Thoracic aorta (tissue), 2 donors: ENCODE results near the gene CABLES2. TPM values are rescaled to one million over a fixed set of nuclear protein-coding genes. Genes with fewer than 3 reads are reported as not detected.

Experiments
- ATAC-seq: fragments of 150-250 bp; one replicate; pipeline ENCODE4 v1.8.0; 2017; ENCODE audit warnings: low read depth; ENCODE audit not compliant: insufficient number of reproducible peaks, low FRiP score
- DNase-seq: peaks from one replicate; pipeline ENCODE4 v3.0.0-alpha.2; 2020; ENCODE audit warnings: low spot score
- H3K27ac ChIP-seq, 2 donors: fragments of 200-600 bp; sonication (generic); 1 replicate in 1 of 2; 2 replicates in 1 of 2; pipeline ENCODE4 v1.5.1; 2016; ENCODE audit warnings: mild to moderate bottlenecking in 2 of 2, moderate library complexity in 2 of 2
- H3K27me3 ChIP-seq: fragments of 200-600 bp; sonication (generic); replicated peaks from 2 replicates; pipeline ENCODE4 v1.6.0; 2016; ENCODE audit warnings: mild to moderate bottlenecking; ENCODE audit not compliant: insufficient read depth
- H3K36me3 ChIP-seq: fragments of 200-600 bp; sonication (generic); one replicate; pipeline ENCODE4 v1.5.1; 2016
- H3K4me1 ChIP-seq, 2 donors: fragments of 200-600 bp; sonication (generic); 1 replicate in 1 of 2; 2 replicates in 1 of 2; pipeline versions ENCODE4 v1.5.1 to v1.6.0; 2016; ENCODE audit warnings: low read depth in 2 of 2, mild to moderate bottlenecking in 1 of 2; ENCODE audit not compliant: control insufficient read depth in 1 of 2
- H3K4me3 ChIP-seq: fragments of 200-600 bp; sonication (generic); 2 replicates; pipeline ENCODE4 v1.5.1; 2016; ENCODE audit warnings: mild to moderate bottlenecking
- H3K9me3 ChIP-seq: fragments of 200-600 bp; sonication (generic); 2 replicates; pipeline ENCODE4 v1.5.1; 2016
- CTCF ChIP-seq: fragments of 200-600 bp; sonication (generic); IDR thresholded peaks from one replicate; pipeline ENCODE4 v1.5.1; 2019; ENCODE audit warnings: antibody characterized with exemption
- total RNA-seq, 2 donors: library from RNA; depleted of rRNA; stranded (reverse); fragments of >200 nt; gene quantifications; one replicate each; pipeline versions ENCODE4 v1.1.0 to v1.2.3, GENCODE V29; 2016

Gene CABLES2, protein sequence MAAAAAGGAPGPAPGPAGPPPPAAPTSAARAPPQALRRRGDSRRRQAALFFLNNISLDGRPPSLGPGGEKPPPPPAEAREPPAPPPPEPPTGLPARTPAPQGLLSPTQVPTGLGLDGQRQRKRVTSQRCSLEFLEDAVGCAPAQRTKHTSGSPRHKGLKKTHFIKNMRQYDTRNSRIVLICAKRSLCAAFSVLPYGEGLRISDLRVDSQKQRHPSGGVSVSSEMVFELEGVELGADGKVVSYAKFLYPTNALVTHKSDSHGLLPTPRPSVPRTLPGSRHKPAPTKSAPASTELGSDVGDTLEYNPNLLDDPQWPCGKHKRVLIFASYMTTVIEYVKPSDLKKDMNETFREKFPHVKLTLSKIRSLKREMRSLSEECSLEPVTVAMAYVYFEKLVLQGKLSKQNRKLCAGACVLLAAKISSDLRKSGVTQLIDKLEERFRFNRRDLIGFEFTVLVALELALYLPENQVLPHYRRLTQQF
- 1 to 10 TPM; 2.1 to 9.2 TPM for total RNA-seq

GRCh38 chr20:62407221-62407992 lies at the start of gene CABLES2:
CABLES2 (minus strand) TSS chr20:62407285; CDS start chr20:62407276, 9 bp downstream.
- DNase-seq (peak; percentile 76), ATAC-seq (peak; percentile 80)
- no peaks in the 10 kb centered on the region for H3K9me3 ChIP-seq
- peaks cover 12 to 23% of the 10 kb centered on the region in 2 donors for H3K4me1 ChIP-seq
- H3K36me3 ChIP-seq: no peaks in the 10 kb centered on the region
- H3K4me3 ChIP-seq: peak within 1 kb of the TSS; percentile 83
- peak; percentile 47 for TF ChIP-seq CTCF
- H3K27ac ChIP-seq: peak within 1 kb of the TSS in 1 of 2 donors; percentile 37
- no peaks in the 10 kb centered on the region for H3K27me3 ChIP-seq

DNA sequence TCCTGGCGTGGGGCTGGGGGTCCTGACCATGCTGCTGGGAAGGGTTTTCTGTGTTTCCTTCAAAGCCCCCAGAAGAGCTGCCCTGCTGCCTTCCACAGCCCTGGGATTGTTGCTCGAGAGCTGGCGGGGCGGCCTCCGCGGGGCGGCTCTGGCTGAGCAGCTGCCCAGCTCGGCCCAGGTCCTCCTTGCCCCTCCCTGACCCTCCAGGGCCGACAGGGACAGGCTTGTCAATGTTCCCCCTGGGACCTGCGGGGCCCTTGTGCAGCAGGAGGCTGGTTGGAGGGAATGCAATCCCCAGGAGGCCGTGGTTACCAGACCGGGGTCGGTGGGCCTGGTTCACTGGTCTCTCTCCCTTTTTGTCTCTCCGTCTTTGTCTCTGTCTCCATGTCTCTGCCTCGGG lies 48.8 kb upstream of the CABLES2 start:
- H3K27me3 ChIP-seq: no peaks in the 10 kb centered on the region
- H3K27ac ChIP-seq: no peak overlapping the region
- no peak for TF ChIP-seq CTCF
- ATAC-seq (no peak), DNase-seq (no peak)
- no peak overlapping the region for H3K4me3 ChIP-seq
- H3K4me1 ChIP-seq: no peaks in the 10 kb centered on the region
- no peaks in the 10 kb centered on the region for H3K9me3 ChIP-seq
- no peaks in the 10 kb centered on the region for H3K36me3 ChIP-seq

GRCh38 chr20:62454904-62455636 lies 48.0 kb upstream of the CABLES2 start:
- TF ChIP-seq CTCF: no peak
- H3K4me1 ChIP-seq: no peaks in the 10 kb centered on the region
- no peak overlapping the region for H3K4me3 ChIP-seq
- H3K9me3 ChIP-seq: no peaks in the 10 kb centered on the region
- no peaks in the 10 kb centered on the region for H3K36me3 ChIP-seq
- H3K27me3 ChIP-seq: no peaks in the 10 kb centered on the region
- H3K27ac ChIP-seq: no peak overlapping the region
- ATAC-seq (no peak), DNase-seq (no peak)

- Histone ChIP-seq H3K36me3 (no peaks in the 10 kb centered on the region), H3K4me3 (no peak overlapping the region), H3K4me1 (no peaks in the 10 kb centered on the region), H3K27me3 (no peaks in the 10 kb centered on the region), H3K9me3 (no peaks in the 10 kb centered on the region), H3K27ac (no peak overlapping the region)
- TF ChIP-seq CTCF: no peak
- DNase-seq (no peak), ATAC-seq (no peak)
Observed at GRCh38 chr20:62453186-62453808, 46.2 kb upstream of the CABLES2 start.
